AG09319 (cell line): Measurements from ENCODE around the gene PARD6B.
A peak's percentile ranks its signal among the peaks of the same experiment; 100 is the strongest.

ENCODE experiments used
- DNase-seq: peaks from one replicate; pipeline ENCODE4 v3.0.0-alpha.2; 2010; ENCODE audit warnings: low read depth; ENCODE audit errors: extremely low read depth
- TF ChIP-seq, protein P1 (sequence below): IDR thresholded peaks from 2 replicates; pipeline ENCODE4 v1.5.1; 2011; ENCODE audit warnings: low read depth, mild to moderate bottlenecking, inconsistent platforms, low read length, moderate library complexity

PARD6B gene

DNA sequence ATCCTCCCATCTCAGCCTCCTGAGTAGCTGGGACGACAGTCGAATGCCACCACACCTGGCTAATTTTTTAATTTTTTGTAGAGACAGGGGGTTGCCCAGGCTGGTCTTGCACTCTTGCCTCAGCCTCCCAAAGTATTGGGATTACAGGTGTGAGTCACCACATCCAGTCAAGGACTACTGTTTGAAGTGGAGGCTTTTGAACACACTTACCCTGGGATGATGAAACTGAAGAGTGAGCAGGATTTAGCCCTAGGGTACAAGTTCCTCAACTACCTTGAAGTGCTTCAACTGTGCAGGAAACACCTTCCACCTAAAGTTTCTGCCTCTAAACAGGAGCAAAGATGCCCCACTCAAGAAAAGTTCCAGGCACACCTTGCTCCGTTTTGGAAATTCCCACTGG lies 15.7 kb upstream of the PARD6B start:
- DNase-seq = no peak
- TF ChIP-seq, protein P1, sequence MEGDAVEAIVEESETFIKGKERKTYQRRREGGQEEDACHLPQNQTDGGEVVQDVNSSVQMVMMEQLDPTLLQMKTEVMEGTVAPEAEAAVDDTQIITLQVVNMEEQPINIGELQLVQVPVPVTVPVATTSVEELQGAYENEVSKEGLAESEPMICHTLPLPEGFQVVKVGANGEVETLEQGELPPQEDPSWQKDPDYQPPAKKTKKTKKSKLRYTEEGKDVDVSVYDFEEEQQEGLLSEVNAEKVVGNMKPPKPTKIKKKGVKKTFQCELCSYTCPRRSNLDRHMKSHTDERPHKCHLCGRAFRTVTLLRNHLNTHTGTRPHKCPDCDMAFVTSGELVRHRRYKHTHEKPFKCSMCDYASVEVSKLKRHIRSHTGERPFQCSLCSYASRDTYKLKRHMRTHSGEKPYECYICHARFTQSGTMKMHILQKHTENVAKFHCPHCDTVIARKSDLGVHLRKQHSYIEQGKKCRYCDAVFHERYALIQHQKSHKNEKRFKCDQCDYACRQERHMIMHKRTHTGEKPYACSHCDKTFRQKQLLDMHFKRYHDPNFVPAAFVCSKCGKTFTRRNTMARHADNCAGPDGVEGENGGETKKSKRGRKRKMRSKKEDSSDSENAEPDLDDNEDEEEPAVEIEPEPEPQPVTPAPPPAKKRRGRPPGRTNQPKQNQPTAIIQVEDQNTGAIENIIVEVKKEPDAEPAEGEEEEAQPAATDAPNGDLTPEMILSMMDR = no peak

DNA sequence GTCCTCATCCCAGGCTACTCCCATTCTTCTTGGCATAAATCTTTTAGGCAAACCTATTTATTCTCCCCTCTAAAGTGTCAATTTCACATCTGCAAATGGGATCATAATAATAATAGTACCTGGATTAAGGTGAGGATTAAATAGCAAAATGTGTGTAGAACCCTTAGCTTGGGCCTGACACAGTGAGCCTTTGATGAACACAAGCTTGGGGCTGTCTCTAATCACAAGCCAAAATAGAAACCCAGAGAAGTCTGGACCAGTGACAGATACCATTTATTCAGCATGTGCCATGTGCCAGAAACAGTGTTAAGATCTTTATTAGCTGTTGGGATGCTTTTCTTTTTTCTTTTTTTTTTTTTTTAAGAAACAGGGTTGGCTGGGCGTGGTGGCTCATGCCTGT lies 14.9 kb upstream of the PARD6B start:
- TF ChIP-seq, protein P1 = no peak
- DNase-seq = no peak

DNA sequence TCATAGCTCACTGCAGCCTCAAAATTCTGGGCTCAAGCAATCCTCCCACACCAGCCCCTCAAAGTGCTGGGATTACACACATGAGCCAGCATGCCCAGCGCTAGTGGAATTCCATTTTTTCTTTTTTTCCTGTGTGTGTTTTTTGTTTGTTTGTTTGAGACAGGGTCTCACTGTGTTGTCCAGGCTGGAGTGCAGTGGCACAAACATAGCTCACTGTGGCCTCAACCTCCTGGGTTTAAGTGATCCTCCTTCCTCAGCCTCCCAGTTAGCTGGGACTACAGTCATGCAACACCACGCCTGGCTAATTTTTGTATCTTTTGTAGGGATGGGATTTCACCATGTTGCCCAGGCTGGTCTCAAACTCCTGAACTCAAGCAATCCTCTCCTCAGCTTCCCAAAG lies 14.1 kb upstream of the PARD6B start:
- no peak for DNase-seq
- TF ChIP-seq, protein P1 = no peak

DNA sequence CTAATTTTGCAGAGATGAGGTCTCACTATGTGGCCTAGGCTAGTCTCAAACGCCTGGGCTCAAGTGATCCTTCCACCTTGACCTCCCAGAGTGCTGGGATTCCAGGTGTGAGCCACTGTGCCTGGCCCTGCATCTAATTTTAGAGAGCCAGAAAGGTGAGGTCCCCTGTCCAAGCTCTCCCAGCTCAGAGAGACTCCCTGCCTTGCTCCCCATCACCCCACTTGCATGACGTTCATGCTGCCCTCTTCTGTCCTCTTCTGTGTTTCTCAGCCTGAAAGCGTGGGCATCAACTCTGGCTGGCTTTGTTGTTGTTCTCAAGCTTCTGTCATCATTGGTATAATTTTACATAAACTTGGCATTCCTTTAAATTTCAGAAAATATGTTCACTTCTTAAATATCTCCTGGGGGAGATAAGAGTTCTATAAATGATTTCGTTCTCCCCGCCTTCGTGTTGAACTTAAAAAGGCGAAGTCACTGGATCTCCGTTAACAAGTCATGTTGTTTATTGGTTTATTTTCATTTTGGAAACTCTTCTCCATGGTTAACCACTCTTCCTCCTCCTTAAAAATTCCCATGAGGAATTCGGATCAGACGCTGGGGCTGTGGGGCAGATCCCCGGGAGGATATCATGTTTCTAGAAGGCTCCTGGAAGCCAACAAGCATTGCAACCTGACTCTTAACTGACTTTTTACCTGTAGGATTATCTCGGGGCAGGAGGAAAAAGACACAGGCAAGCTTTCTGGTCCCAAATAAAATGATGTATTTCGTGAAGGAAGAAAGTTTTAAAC lies 13.2 kb upstream of the PARD6B start:
- no peak for DNase-seq
- TF ChIP-seq, protein P1 = peak; percentile 25

DNA sequence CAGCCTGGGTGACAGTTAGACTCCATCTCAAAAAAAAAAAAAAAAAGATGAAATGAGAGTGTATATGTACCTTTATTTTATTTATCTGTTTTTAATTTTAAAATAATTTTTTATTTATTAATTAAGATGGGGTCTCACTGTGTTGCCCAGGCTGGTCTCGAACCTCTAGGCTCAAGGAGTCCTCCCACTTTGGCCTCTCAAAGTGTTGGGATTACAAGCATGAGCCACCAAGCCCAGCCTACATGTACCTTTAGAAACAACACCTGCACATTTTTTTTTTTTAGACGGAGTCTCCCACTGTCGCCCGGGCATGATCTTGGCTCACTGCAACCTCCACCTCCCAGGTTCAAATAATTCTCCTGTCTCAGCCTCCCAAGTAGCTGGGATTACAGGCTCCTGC lies 12.1 kb upstream of the PARD6B start:
- no peak for DNase-seq
- TF ChIP-seq, protein P1 = no peak

DNA sequence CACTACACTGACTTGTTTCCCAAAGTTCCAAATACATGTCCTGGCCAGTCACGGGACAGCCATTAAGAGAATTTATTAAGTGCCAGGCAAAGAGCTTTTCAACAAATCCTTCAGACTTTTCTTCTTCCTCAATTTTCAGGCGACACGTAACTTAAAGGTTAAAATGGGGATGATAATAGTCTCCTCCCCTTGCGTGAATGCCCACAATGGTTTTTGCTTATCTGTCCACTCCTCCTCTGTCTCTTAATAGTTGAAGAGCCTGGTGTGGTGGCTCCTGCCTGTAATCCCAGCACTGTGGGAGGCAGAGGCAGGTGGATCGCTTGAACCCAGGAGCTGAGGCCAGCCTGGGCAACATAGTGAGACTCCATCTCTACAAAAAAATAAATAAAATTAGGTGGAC lies 11.4 kb upstream of the PARD6B start:
- TF ChIP-seq, protein P1 = no peak
- DNase-seq = no peak

DNA sequence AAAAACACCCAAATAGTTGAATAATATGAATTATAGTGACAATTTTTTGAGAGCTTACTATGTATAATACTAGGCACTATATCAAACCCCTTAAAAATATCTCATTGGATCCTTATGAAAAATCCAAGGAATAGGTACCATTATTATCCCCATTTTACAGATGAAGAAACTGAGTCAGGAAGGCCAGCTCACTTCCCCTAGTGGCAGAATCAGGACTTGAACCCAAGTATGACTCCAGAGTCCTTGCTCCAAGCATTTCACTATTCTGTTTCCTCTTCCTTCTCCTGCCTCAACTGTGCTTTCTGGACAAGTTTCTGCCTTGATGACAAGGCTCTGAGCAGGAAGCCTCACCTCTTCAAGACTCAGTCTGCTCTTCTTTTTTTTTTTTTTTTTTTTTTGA lies 10.8 kb upstream of the PARD6B start:
- no peak for DNase-seq
- TF ChIP-seq, protein P1 = no peak
